Left ventricle myocardium superior (tissue), 1 donor: ENCODE data around the gene TENM3. TPM values are rescaled to one million over a fixed set of nuclear protein-coding genes. Genes with fewer than 3 reads are reported as not detected.
"Not testable (repeated sequence)": the region's sequence is repeated elsewhere in the genome, so short reads cannot be mapped to it uniquely, and the experiment has no call there.

Source experiments
- ATAC-seq: fragments of 200-7000 bp; cut with Tn5 transposase; one replicate; pipeline ENCODE4 v1.9.1; 2020; ENCODE audit warnings: mild to moderate bottlenecking, moderate library complexity
- DNase-seq: peaks from one replicate; pipeline ENCODE4 v3.0.0-alpha.2; 2020
- intact Hi-C: fragments of 100-400 bp; cut with micrococcal nuclease; formaldehyde crosslinking; loops from one replicate; pipeline ENCODE4 v1.11.0; 2022
- total RNA-seq: library from RNA; stranded (reverse); fragmentation: NEBNext Ultra II Directional; extraction: Animal tissue kit (Norgen Biotek cat#: 25700); gene quantifications from one replicate; pipeline ENCODE4 v1.2.1, GENCODE V29; 2021
- donor health status: DM: no; HTN: yes; CAD: no; lungs with severe emphysema.

TENM3 gene
- total RNA-seq, 1 donor from 2014 or later = 6.8 TPM

- no peak for DNase-seq
- intact Hi-C loops = no loop called here
- ATAC-seq = no peak
Measured at GRCh38 chr4:182802621-182803020, 559.4 kb downstream of the TENM3 start.

DNA sequence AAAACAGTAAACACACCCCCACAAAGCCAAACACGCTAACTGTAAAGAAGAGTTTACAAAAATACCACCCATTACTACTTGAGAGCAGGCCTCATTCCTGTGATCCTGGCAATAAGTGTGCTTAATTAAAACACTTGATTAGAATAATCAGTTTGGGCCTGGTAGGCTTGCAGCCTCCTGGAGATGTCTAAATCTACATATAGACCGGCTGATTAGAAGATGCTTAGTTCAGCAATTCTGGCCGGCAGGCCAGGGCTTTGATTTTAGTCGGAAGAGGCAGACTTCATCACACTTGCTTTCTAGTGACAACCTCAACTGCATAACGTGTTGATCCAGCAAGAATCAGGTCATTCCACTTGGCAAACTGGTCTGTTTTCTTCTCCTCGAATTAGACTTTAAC is 560.0 kb downstream of the TENM3 start:
- DNase-seq (no peak), ATAC-seq (no peak)
- intact Hi-C loops = no loop called here

DNA sequence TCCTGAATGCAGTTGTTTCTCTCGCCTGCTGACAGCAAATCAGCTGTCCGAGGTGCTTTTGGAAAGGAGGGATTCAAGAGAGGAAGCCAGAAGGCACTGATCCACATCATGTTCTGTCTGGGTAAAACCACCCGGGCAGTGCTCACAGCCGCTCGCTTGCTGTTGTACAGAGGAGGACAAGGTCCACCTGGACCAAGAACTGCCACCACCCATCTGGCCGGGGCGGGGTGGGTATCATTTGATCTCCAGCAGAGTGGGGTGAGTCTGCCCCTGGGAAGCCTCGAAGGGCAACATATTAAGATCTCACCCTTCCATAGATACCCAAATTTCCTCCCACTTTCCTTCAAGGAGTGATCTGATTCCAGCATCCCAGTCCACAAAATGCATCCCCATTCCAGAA is 560.9 kb downstream of the TENM3 start:
- intact Hi-C loops = no loop called here
- ATAC-seq (no peak), DNase-seq (no peak)

GRCh38 chr4:182805321-182805720 is 562.1 kb downstream of the TENM3 start:
- intact Hi-C loops = loop anchor here (5.0 kb wide), 1 partner anchor 328 kb away; no protein-coding TSS in a partner anchor
- ATAC-seq (no peak), DNase-seq (no peak)

GRCh38 chr4:182805750-182806149 is 562.5 kb downstream of the TENM3 start:
- DNase-seq (no peak), ATAC-seq (no peak)
- intact Hi-C loops = loop anchor here (5.0 kb wide), 1 partner anchor 328 kb away; no protein-coding TSS in a partner anchor

DNA sequence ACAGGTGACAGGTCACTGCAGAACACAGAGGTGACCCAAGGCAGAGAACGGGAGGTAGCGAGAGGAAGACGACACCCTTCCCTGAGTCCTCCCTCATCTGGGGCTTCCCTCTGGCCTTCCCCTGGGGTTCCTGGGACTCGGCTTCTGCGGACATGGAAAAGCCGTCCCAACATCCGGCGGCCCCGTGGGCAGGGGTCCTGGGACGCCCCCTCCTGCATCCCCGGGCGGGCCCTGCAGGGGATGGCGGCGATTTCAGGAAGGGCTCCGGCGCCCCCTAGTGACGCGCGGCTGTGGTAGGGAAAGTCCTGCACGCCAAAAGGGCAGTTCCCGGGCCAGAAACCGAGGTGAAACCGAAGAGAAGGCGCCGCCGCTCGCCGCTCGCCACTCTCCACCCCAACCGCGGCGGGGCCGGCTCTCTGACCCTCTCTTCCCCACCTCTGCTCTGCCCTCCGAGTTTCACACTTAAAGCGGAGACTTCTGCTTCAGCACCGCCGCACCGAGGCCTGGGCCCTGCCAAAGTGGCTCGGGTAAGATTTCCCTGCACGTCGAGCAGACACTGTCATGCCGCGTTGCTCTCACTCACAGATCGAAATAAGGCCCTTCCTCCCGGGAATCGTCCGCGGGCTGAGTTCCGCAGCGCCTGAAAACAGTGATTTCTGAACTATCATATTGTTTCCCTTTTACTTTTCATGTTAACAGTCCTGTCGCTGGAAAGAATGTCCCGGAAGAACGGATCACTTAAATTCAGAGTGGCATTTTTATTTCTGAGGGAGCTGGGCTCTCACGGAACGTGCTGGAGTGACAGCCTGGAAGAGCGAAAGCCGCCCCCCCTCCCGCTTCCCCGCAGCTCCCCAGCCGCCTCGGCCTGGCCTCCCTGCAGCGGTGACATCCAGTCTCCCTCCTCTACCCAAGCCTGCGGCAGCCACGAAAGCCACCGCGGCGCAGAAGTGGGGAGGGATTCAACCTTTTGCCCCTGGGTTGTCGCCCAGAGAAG is 563.4 kb downstream of the TENM3 start:
- DNase-seq (peak; percentile 89), ATAC-seq (peak; percentile 95)
- intact Hi-C loops = loop anchor here (5.0 kb wide), 1 partner anchor 329 kb away; no protein-coding TSS in a partner anchor

DNA sequence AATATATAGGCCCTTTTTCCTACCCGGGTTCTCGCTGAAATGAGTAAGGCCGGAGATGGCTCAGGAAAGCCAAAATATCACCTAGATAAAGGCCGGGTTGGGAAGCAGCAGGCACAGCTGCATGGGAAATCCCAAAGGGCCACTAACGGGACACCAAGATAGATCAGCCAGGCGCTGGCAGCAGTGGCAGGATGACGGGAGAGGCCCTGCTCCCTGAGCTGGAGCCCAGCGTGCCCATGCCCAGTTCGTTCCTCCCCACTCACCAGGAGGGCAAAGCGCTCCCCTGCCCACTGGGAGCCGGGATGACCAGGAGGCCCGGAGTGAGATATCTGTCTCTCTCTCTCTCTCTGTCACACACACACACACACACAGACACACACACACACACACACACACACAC is 564.1 kb downstream of the TENM3 start:
- intact Hi-C loops = loop anchor here (5.0 kb wide), 1 partner anchor 330 kb away; no protein-coding TSS in a partner anchor
- DNase-seq = no peak
- ATAC-seq = peak; percentile 14

- DNase-seq (no peak), ATAC-seq (no peak)
- intact Hi-C loops = loop anchor here (5.0 kb wide), 1 partner anchor 331 kb away; no protein-coding TSS in a partner anchor
Measured at GRCh38 chr4:182807767-182808548, 564.8 kb downstream of the TENM3 start.

DNA sequence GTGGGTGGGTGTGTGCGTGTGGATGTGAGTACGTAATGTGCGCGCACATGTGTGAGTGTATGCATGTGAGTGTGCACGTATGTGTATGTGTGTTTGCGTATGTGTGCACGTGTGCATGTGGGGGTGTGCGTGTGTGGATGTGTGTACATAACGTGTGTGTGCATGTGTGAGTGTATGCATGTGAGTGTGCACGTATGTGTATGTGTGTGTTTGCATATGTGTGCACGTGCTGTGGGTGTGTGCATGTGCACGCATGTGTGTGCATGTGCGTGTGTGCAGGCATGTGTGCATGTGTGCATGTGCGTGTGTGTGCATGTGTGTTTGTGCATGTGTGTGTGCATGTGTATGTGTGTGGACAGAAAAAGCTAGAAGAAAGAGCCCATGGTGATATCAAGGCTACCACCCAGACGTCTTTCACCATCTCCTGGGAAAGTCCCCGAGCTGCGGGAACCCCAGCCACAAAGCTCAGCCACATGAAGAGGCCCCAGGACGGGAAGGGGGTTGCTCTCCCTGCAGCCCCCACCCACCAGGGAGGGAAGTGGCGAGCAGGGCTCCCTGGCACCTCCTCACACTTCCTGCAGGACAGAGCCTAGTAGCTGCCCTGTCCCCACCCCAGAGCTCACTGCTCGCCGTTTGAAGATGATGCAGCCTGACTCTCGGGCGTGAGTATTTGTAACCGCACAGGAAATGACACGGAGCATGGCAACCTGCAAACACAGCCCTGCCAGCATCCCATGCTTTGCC is 565.6 kb downstream of the TENM3 start:
- intact Hi-C loops = loop anchor here (5.0 kb wide), 1 partner anchor 332 kb away; no protein-coding TSS in a partner anchor
- ATAC-seq (no peak), DNase-seq (no peak)

GRCh38 chr4:182809417-182810102 is 566.4 kb downstream of the TENM3 start:
- no peak for ATAC-seq
- intact Hi-C loops = loop anchor here (5.0 kb wide), 1 partner anchor 332 kb away; no protein-coding TSS in a partner anchor
- DNase-seq = no peak

- DNase-seq = no peak
- intact Hi-C loops = no loop called here
- ATAC-seq = no peak
Measured at GRCh38 chr4:182810103-182810615, 567.0 kb downstream of the TENM3 start.

DNA sequence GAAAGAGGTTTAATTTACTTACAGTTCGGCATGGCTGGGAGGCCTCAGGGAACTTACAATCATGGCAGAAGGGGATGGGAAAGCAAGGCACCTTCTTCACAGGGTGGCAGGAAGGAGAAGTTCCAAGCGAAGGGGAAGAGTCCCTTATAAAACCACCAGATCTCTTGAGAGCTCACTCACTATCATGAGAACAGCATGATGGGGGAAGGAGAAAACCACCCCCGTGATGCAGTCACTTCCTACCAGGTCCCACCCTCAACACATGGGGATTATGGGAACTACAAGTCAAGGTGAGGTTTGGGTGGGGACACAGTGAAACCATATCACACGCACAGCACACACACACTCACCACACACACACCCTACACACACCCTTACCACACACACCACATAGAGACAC is 569.7 kb downstream of the TENM3 start:
- no peak for ATAC-seq
- intact Hi-C loops = no loop called here
- no peak for DNase-seq

DNA sequence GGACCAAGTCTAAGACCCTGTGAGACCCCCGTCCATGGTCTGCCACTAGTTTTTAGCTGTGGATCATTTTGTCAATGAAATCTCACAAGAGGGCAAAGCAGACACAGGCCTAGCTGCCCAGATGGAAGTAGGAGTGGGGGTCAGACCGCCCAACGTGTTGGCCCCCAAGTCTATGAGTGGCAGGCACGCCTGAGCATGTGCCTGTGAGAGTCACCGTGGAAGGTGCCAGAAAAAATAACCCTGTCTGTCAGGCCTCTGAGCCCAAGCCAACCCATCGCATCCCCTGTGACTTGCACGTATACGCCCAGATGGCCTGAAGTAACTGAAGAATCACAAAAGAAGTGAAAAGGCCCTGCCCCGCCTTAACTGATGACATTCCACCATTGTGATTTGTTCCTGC is 570.9 kb downstream of the TENM3 start:
- DNase-seq, intact Hi-C loops, ATAC-seq: not testable (repeated sequence)

DNA sequence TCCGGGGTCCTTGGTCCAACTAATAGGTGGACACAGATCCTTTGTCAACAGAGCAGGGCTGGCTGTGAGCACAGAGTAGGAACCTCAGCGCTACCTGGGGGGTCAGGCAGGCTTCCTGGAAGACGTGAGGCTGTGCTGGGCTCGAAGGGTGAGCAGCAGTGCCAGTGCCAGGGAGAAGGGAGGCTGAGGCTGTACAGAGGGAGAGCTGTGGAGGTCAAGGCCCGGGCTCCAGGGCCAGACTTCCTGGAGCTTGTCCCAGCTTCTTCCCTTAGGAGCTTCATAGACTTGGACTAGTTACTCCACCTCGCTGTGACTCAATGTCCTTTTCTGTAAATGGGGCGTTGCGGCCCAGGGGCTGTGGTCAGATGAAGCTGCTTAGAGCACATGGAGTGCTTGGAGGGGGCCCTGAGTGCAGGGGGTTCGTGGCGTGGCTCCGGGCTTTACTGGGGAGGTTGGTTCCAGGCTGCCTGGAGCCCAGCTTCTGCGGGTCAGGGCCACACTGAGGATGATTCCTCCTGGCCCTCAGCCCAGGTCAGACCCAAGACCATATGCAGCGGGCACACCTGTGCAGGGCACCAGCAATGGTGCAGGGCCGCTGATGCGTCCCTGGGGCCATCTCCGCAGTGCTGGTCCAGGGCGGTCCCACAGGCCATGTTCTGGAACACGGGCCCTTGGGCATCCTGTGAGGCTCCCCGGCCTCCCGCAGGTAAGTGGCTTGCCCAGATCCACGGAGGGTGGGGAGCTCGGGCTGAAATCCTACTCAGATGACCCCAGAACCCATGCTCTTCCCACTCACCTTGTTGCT is 575.9 kb downstream of the TENM3 start:
- intact Hi-C loops = no loop called here
- DNase-seq (no peak), ATAC-seq (no peak)

GRCh38 chr4:182819751-182820150 is 576.5 kb downstream of the TENM3 start:
- DNase-seq (no peak), ATAC-seq (no peak)
- intact Hi-C loops = no loop called here

DNA sequence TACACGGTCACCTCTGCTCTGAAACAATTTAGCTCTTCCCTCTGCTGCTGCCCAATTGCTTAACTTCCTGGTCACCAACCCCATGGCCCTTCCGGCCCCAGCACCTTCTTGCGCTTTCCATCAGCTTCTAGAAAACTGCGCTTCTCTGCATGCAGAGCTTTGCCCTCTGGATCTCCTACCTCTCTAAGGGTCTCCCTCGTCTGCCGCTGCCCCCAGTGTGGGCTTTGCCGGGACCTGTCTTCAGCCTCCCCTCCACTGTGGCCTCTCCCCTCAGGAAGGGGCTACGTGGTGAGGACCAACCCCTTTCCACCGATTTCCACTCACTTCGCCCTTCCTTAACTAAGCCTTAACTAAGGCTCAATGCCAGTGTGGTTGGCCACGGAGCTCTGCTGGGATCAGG is 579.4 kb downstream of the TENM3 start:
- ATAC-seq = no peak
- intact Hi-C loops = no loop called here
- DNase-seq = no peak

DNA sequence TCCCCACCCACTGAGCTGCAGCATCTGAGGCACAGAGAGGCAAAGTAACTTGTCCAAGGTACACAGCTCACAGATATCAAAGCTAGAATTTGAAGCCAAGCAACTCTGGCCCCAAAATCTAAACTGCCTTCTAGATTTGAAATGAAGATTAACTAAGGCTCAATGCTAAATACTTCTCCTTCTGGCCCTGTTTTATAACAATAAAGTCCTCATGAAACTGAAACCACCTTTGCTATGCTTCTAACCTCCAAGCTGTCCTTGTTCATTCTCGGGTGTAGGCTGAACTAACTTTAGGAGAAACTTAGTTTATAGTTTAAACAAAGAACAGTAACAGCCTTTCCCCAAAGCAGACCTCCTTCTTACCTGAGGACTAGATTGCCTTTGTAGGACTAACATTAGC is 580.4 kb downstream of the TENM3 start:
- DNase-seq (no peak), ATAC-seq (no peak)
- intact Hi-C loops = no loop called here
